Activated CD8-positive, alpha-beta memory T cell treated with anti-CD3 and anti-CD28 coated beads for 24 hours (primary cell): ENCODE measurements around the gene HEMGN.

Experiments
- DNase-seq: peaks from one replicate; pipeline ENCODE4 v3.0.0-alpha.2; 2020

Gene HEMGN

GRCh38 chr9:97895211-97895610, 42.8 kb downstream of the HEMGN start:
- DNase-seq = no peak

- no peak for DNase-seq
Observed at GRCh38 chr9:97892421-97892820, 45.6 kb downstream of the HEMGN start.

GRCh38 chr9:97891736-97892135, 46.2 kb downstream of the HEMGN start:
- no peak for DNase-seq

GRCh38 chr9:97889941-97890887, 47.8 kb downstream of the HEMGN start:
- DNase-seq = peak; percentile 83

GRCh38 chr9:97880336-97880735, 57.6 kb downstream of the HEMGN start:
- DNase-seq = no peak
